ENCODE results near the gene TMEM62. TPM values are rescaled to one million over a fixed set of nuclear protein-coding genes. Genes with fewer than 3 reads are reported as not detected.

Gene TMEM62
- total RNA-seq, 1 donor from 2014 or later = 19.1 TPM

GRCh38 chr15:43212951-43213350 is 79.6 kb downstream of the TMEM62 start:
- H3K4me1 Mint-ChIP-seq (ENCODE audit: low read depth, unreplicated experiment) = no peaks in the 10 kb centered on the region
- no peak overlapping the region for H3K27ac Mint-ChIP-seq (ENCODE audit: unreplicated experiment)
- no peaks in the 10 kb centered on the region for H3K36me3 Mint-ChIP-seq (ENCODE audit: unreplicated experiment)
- TF ChIP-seq CTCF (IDR thresholded peaks at IDR 0.05; ENCODE audit: partially characterized antibody, unreplicated experiment) = no peak
- H3K9me3 Mint-ChIP-seq (ENCODE audit: unreplicated experiment) = no peaks in the 10 kb centered on the region
- H3K4me3 Mint-ChIP-seq (ENCODE audit: unreplicated experiment) = no peak overlapping the region
- peaks cover 4% of the 10 kb centered on the region for H3K27me3 Mint-ChIP-seq (ENCODE audit: unreplicated experiment)
- no peak for DNase-seq

- H3K27ac Mint-ChIP-seq (ENCODE audit: unreplicated experiment) = no peak overlapping the region
- no peaks in the 10 kb centered on the region for H3K36me3 Mint-ChIP-seq (ENCODE audit: unreplicated experiment)
- no peak for TF ChIP-seq CTCF (IDR thresholded peaks at IDR 0.05; ENCODE audit: partially characterized antibody, unreplicated experiment)
- peaks cover 5% of the 10 kb centered on the region for H3K27me3 Mint-ChIP-seq (ENCODE audit: unreplicated experiment)
- H3K4me3 Mint-ChIP-seq (ENCODE audit: unreplicated experiment) = no peak overlapping the region
- H3K4me1 Mint-ChIP-seq (ENCODE audit: low read depth, unreplicated experiment) = no peaks in the 10 kb centered on the region
- no peaks in the 10 kb centered on the region for H3K9me3 Mint-ChIP-seq (ENCODE audit: unreplicated experiment)
- no peak for DNase-seq
Measured at GRCh38 chr15:43213466-43213865, 80.1 kb downstream of the TMEM62 start.

GRCh38 chr15:43214169-43214568 is 80.8 kb downstream of the TMEM62 start:
- H3K36me3 Mint-ChIP-seq (ENCODE audit: unreplicated experiment) = no peaks in the 10 kb centered on the region
- DNase-seq = no peak
- H3K4me3 Mint-ChIP-seq (ENCODE audit: unreplicated experiment) = no peak overlapping the region
- no peak for TF ChIP-seq CTCF (IDR thresholded peaks at IDR 0.05; ENCODE audit: partially characterized antibody, unreplicated experiment)
- H3K4me1 Mint-ChIP-seq (ENCODE audit: low read depth, unreplicated experiment) = no peaks in the 10 kb centered on the region
- H3K9me3 Mint-ChIP-seq (ENCODE audit: unreplicated experiment) = no peaks in the 10 kb centered on the region
- H3K27me3 Mint-ChIP-seq (ENCODE audit: unreplicated experiment) = peaks cover 4% of the 10 kb centered on the region
- no peak overlapping the region for H3K27ac Mint-ChIP-seq (ENCODE audit: unreplicated experiment)

- no peaks in the 10 kb centered on the region for H3K4me1 Mint-ChIP-seq (ENCODE audit: low read depth, unreplicated experiment)
- no peak for TF ChIP-seq CTCF (IDR thresholded peaks at IDR 0.05; ENCODE audit: partially characterized antibody, unreplicated experiment)
- DNase-seq = no peak
- H3K9me3 Mint-ChIP-seq (ENCODE audit: unreplicated experiment) = no peaks in the 10 kb centered on the region
- H3K36me3 Mint-ChIP-seq (ENCODE audit: unreplicated experiment) = no peaks in the 10 kb centered on the region
- H3K27me3 Mint-ChIP-seq (ENCODE audit: unreplicated experiment) = peaks cover 4% of the 10 kb centered on the region
- no peak overlapping the region for H3K27ac Mint-ChIP-seq (ENCODE audit: unreplicated experiment)
- no peak overlapping the region for H3K4me3 Mint-ChIP-seq (ENCODE audit: unreplicated experiment)
Measured at GRCh38 chr15:43214592-43215295, 81.4 kb downstream of the TMEM62 start.

GRCh38 chr15:43215961-43216360 is 82.6 kb downstream of the TMEM62 start:
- Mint-ChIP-seq H3K36me3 (ENCODE audit: unreplicated experiment) (no peaks in the 10 kb centered on the region), H3K9me3 (ENCODE audit: unreplicated experiment) (no peaks in the 10 kb centered on the region), H3K27ac (ENCODE audit: unreplicated experiment) (no peak overlapping the region), H3K4me1 (ENCODE audit: low read depth, unreplicated experiment) (no peaks in the 10 kb centered on the region), H3K4me3 (ENCODE audit: unreplicated experiment) (no peak overlapping the region), H3K27me3 (ENCODE audit: unreplicated experiment) (peaks cover 4% of the 10 kb centered on the region)
- TF ChIP-seq CTCF (IDR thresholded peaks at IDR 0.05; ENCODE audit: partially characterized antibody, unreplicated experiment) = no peak
- DNase-seq = no peak

Data from glutamatergic neuron (in vitro differentiated cells).